ENCODE results near the gene MYLK.
A peak's percentile ranks its signal among the peaks of the same experiment; 100 is the strongest.

MYLK gene

GRCh38 chr3:123920383-123920782 lies 36.3 kb upstream of the MYLK start:
- DNase-seq (ENCODE audit: extremely low read depth, insufficient read length) = no peak
- no peak for TF ChIP-seq CTCF (IDR thresholded peaks at IDR 0.05; ENCODE audit: insufficient read depth, low read length, poor library complexity, severe bottlenecking)
- no peaks in the 10 kb centered on the region for H3K27me3 ChIP-seq (replicated peaks; ENCODE audit: control insufficient read depth, insufficient read depth, low read length)
- H3K4me3 ChIP-seq (replicated peaks; ENCODE audit: low read depth, low read length) = no peak overlapping the region
- H3K36me3 ChIP-seq (ENCODE audit: control insufficient read depth, insufficient read depth, low read length) = peaks cover 4% of the 10 kb centered on the region; the same call in 1 of the 2 replicates

DNA sequence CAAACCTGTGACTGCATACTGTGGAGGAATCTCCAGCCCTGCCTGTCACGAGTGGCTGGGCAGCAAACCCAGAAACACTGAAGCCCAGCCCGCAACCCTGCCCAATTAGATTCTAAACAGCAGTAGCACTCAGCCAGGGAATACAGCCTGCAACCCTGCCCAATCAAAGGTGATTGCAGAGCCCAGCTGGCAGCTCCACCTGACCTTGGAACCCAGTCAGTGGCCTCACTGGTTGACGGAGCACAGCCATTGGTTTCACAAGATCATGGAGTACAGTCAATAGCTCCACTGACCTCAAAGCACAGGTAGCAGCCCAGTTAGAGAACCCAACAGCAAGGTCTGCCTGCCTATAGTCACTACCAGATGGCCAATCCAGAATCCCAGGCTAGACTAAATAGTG lies 35.2 kb upstream of the MYLK start:
- no peak for TF ChIP-seq CTCF (IDR thresholded peaks at IDR 0.05; ENCODE audit: insufficient read depth, low read length, poor library complexity, severe bottlenecking)
- H3K36me3 ChIP-seq (ENCODE audit: control insufficient read depth, insufficient read depth, low read length) = peaks cover 4% of the 10 kb centered on the region; the same call in 1 of the 2 replicates

DNA sequence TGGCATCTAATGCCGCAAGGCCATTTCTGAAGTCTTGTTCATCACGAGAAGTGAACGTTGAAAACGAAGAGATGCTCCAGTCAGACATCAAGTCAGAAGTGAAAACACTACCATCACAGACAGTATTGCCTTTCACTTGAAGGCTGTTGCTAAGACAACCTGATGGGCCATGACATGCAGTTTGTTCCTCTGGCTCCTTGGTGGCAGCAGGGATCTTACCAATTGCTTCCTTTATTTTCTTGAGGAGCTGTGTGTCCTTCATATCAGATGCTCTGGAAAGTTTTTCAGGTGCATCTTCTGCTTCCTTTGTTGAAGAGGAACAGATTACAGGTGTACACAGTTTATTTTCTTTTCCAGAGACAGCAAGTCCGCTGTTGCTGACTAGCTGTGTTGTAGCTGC lies 30.7 kb upstream of the MYLK start:
- no peak for TF ChIP-seq CTCF (IDR thresholded peaks at IDR 0.05; ENCODE audit: insufficient read depth, low read length, poor library complexity, severe bottlenecking)
- no peak for DNase-seq (ENCODE audit: extremely low read depth, insufficient read length)
- no peaks in the 10 kb centered on the region for H3K27me3 ChIP-seq (replicated peaks; ENCODE audit: control insufficient read depth, insufficient read depth, low read length)
- peaks cover 4% of the 10 kb centered on the region; the same call in 1 of the 2 replicates for H3K36me3 ChIP-seq (ENCODE audit: control insufficient read depth, insufficient read depth, low read length)
- H3K4me3 ChIP-seq (replicated peaks; ENCODE audit: low read depth, low read length) = no peak overlapping the region

More for the DNA sequence above, 35.2 kb upstream of the MYLK start:
- Histone ChIP-seq H3K4me3 (replicated peaks; ENCODE audit: low read depth, low read length) (no peak overlapping the region), H3K27me3 (replicated peaks; ENCODE audit: control insufficient read depth, insufficient read depth, low read length) (no peaks in the 10 kb centered on the region)
- no peak for DNase-seq (ENCODE audit: extremely low read depth, insufficient read length)

- Histone ChIP-seq H3K27me3 (replicated peaks; ENCODE audit: control insufficient read depth, insufficient read depth, low read length) (no peaks in the 10 kb centered on the region), H3K36me3 (ENCODE audit: control insufficient read depth, insufficient read depth, low read length) (no peaks in the 10 kb centered on the region), H3K4me3 (replicated peaks; ENCODE audit: low read depth, low read length) (no peak overlapping the region)
- no peak for TF ChIP-seq CTCF (IDR thresholded peaks at IDR 0.05; ENCODE audit: insufficient read depth, low read length, poor library complexity, severe bottlenecking)
- peak; percentile 5 for DNase-seq (ENCODE audit: extremely low read depth, insufficient read length)
These were observed 25.7 kb upstream of the MYLK start for GRCh38 chr3:123909785-123910184.

DNA sequence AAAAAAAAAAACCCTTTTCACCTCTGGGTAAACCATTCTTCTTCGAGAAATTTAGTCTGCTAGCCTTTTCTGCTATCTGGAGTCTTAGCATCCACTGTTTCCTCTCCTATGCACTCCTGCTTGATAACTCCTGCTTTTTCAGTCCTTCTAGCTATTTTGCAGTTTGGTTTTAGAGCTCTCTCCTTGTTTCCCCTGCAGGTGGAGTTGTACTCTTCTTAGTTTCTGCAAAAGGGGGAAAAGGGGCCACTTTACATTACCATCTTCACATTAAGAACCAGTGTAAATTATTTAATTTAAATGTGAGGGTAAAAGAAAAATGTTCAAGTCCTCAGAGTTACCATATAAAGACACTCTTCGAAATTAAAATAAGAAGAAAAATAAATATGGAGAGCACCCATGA lies 23.6 kb upstream of the MYLK start:
- DNase-seq (ENCODE audit: extremely low read depth, insufficient read length) = no peak

More for the DNA sequence above, 23.6 kb upstream of the MYLK start:
- TF ChIP-seq CTCF (IDR thresholded peaks at IDR 0.05; ENCODE audit: insufficient read depth, low read length, poor library complexity, severe bottlenecking) = peak; percentile 22
- no peaks in the 10 kb centered on the region for H3K27me3 ChIP-seq (replicated peaks; ENCODE audit: control insufficient read depth, insufficient read depth, low read length)
- H3K4me3 ChIP-seq (replicated peaks; ENCODE audit: low read depth, low read length) = no peak overlapping the region
- no peaks in the 10 kb centered on the region for H3K36me3 ChIP-seq (ENCODE audit: control insufficient read depth, insufficient read depth, low read length)

Data from GM06990 (cell line).